Activated T-helper 1 cell treated with anti-CD3 and anti-CD28 coated beads, Interleukin-2, amount 50 U/mL, for 16 hours (primary cell): ENCODE measurements around the gene PRRG2.

Source experiments
- DNase-seq, 2 donors: peaks; one replicate each; pipeline ENCODE4 v3.0.0-alpha.2; 2020; ENCODE audit warnings: low read depth in 1 of 2, low spot score in 1 of 2

PRRG2 gene

GRCh38 chr19:49585023-49585422, 3.9 kb downstream of the PRRG2 start:
- no peak for DNase-seq

- DNase-seq = no peak
Observed at GRCh38 chr19:49587227-49587626, 6.1 kb downstream of the PRRG2 start.

GRCh38 chr19:49588365-49589122, 7.4 kb downstream of the PRRG2 start:
- DNase-seq = no peak

DNA sequence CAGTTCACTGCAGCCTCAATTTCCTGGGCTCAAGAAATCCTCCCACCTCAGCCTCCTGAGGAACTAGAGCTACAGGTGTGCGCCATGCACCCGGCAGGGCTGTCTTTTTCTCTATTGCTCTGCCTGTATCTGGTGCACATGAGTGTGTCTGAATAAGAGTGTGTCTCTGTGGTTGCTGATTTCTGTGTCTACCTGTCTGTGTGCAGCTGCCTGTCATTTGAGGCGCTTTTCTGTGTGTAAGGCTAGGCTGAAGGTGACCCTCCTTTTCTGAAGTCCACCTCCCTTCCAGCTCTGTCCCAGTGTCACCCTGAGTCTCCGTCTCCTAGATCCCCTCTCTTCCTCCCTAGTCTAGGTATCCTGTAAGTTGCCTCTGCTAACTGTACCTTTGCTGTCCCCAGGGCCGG, 8.4 kb downstream of the PRRG2 start:
- DNase-seq = no peak

DNA sequence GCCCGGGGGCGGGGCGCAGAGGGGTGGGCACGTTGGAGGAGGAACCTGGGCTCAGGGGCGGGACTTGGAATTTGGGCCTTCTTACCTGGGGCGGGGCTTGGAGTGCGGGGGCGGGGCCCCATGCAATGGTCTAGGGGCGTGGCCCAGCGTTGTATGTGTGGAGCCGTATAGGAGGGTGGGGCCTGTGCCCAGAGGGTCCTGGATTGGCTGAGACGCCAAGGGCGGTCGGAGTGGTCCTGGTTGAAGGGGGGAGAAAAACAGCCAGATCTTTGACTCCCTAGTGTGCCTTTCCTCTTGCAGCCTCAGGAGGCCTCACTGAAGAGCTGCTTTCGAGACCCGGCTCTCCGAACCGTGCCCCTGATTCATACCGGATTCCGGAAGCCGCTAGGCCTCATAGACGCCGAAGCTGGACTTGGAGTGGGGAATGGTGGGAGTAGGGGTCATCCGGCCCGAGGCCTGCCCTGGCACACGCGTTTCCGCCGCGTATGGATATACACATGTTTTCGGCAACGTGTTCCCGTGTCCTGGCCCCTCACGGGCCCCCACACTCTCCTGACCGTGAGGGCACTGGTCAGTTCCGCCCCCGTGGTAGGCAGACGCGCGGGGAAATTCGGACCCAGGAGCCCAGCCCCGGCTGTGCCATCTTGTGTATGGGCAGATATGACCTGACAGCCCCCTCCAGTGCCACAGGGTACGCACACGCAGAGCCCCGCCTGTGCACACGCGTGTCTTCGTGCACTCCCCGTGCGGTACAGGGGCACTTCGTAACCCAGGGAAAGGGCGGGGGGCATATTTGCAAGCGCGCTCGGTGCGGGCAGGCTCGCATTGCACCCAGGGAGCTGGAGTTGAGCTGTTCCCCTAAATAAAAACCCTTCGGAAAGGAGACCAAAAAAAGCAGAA, 9.2 kb downstream of the PRRG2 start:
- DNase-seq = peak; percentile 81 to 86

DNA sequence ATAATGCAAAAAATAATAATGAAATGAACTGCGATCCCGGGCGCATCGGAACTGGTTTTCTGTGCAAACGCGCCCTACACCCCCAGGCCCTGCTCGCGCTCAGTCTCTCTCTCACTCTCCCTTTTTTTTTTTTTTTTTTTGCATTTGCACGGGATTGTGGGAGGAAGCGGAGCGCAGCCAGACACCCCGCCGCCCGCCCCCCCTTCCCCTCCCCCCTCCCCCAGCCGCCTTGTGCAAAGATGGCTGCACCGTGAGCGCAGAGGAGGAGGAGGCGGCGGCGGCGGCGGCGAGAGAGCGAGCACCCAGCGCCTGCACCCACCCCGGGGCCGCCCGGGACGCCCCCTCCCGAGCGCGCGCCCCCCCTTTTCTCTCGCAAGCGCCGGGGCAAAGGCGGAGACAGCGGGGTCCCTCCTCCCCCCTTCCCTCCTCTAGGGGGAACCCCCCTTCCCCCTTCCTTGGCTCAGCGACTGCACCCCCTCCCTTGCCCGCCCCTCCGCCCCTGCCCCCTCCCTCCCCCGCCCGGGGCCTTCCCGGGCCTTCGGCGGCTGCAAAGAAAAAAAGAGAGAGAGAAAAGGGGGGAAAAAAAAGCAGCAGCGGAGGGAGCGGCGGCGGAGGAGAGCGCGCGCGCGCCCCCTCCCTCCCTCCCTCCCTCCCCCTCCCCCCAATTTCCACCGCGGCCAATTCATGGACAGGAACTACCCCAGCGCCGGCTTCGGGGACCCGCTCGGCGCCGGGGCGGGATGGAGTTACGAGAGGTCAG, 10.0 kb downstream of the PRRG2 start, which contains the start of gene PRR12:
Gene PRR12, plus strand, starts transcription at position 212 of the 760 bp plus-strand sequence. Its CDS starts 473 bp downstream, at position 685.
- peak; percentile 39 to 61 for DNase-seq

GRCh38 chr19:49591731-49592485, 10.8 kb downstream of the PRRG2 start:
- DNase-seq = no peak

GRCh38 chr19:49592486-49593232, 11.5 kb downstream of the PRRG2 start:
- DNase-seq = no peak

GRCh38 chr19:49593233-49594113, 12.4 kb downstream of the PRRG2 start:
- DNase-seq = peak; percentile 75 to 87

DNA sequence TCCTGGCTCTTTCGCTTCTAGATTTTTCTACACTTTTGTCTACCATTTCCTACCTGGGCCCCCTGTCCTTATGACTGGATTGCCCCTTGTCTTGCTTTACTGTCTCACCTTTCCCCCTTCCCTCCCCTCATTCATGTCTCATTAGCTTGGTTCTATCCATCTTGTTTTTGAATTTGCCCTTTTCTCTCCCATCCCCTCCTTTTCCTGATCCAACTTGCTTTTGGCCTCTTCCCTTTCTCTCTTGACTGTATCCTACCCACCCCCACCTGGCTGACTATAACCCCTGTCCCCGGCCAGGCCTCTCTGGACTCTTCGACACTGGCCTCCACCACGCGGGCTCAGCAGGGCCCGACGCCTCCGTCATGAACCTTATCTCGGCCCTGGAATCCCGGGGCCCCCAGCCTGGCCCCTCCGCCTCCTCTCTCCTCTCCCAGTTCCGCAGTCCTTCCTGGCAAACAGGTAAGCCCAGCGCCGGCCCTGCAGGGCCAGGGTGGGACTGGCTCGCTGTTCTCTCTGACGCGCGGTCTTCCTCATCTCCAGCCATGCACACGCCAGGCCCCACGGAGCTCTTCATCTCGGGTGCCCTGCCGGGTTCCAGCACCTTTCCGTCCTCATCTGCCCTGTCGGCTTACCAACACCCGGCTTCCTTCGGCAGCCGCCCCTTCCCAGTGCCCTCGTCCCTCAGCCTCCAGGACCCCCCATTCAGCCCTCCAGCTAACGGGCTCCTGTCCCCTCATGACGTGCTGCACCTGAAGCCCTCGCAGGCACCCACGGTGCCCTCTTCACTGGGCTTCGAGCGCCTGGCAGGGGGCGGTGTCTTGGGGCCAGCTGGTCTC, 13.3 kb downstream of the PRRG2 start:
- no peak for DNase-seq

GRCh38 chr19:49594993-49595818, 14.1 kb downstream of the PRRG2 start:
- DNase-seq = no peak

DNA sequence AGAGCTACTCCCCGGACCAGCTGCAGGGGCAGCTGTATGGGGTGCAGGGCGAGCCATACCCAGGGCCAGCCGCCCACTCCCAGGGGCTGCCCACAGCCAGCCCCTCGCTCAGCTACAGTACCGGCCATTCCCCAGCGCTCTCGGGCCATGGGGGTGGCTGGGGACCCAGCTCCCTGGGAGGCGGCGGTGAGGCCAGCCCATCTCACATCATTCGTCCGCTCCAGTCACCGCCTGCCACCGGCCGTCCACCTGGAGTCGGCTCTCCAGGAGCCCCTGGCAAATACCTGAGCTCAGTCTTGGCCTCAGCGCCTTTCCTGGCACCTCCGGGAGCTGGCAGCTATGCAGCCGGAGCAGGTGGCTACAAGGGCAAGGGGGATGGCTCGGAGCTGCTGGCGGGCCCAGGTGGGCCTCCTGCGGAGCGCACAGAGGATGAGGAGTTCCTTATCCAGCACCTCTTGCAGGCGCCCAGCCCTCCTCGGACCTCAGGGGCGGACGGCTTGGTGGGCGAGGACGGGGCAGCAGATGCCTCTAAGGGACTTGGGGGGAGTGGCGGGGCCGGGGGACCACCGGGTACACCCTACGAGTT, 14.8 kb downstream of the PRRG2 start:
- no peak for DNase-seq

DNA sequence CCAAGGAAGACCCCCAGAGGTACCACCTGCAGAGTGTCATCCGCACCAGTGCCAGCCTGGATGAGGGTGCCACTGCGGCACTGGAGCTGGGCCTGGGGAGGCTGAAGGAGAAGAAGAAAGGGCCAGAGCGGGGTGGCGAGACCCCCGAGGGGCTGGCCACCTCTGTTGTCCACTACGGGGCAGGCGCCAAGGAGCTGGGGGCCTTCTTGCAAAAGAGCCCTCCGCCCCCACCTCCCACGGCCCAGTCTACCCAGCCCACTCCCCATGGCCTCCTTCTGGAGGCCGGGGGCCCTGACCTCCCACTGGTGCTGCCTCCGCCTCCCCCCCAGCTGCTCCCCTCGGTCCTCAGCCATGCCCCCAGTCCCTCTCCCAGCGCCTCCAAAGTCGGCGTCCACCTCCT, 15.3 kb downstream of the PRRG2 start:
- DNase-seq = no peak

DNA sequence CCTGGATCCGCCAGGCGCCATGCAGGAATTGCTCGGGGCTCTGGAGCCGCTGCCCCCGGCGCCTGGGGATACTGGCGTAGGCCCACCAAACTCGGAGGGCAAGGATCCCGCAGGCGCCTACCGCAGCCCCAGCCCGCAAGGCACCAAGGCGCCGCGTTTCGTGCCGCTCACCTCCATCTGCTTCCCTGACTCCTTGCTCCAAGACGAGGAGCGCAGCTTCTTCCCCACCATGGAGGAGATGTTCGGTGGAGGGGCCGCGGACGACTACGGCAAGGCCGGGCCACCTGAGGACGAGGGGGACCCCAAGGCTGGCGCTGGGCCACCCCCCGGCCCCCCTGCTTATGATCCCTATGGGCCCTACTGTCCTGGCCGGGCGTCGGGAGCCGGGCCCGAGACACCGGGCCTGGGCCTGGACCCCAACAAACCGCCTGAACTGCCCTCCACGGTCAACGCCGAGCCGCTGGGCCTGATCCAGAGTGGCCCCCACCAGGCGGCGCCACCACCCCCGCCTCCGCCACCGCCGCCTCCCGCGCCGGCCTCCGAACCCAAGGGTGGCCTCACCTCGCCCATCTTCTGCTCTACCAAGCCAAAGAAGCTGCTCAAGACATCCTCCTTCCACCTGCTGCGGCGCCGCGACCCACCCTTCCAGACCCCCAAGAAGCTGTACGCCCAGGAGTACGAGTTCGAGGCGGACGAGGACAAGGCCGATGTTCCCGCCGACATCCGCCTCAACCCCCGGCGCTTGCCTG, 16.0 kb downstream of the PRRG2 start:
- no peak for DNase-seq

GRCh38 chr19:49597703-49597974, 16.5 kb downstream of the PRRG2 start:
- DNase-seq = no peak
